ENCODE results near the gene VPS35L.

The VPS35L gene

GRCh38 chr16:19746561-19746960 lies 191.1 kb downstream of the VPS35L start:
- TF ChIP-seq CTCF (IDR thresholded peaks at IDR 0.05; ENCODE audit: insufficient read depth, low read length, missing control alignments): no peak
- no peak for DNase-seq (ENCODE audit: low read depth, low spot score)
- H3K4me3 ChIP-seq (ENCODE audit: low read depth, low read length): no peak overlapping the region
- POLR2A ChIA-PET: no interaction called here
- CTCF ChIA-PET: no interaction called here

- TF ChIP-seq CTCF (IDR thresholded peaks at IDR 0.05; ENCODE audit: insufficient read depth, low read length, missing control alignments): no peak
- CTCF ChIA-PET: interaction anchor here (0.6 to 1.0 kb wide), 2 partner anchors 76 to 138 kb away, joined by 3 read pairs; no protein-coding TSS in a partner anchor
- no peak overlapping the region for H3K4me3 ChIP-seq (ENCODE audit: low read depth, low read length)
- POLR2A ChIA-PET: no interaction called here
- no peak for DNase-seq (ENCODE audit: low read depth, low spot score)
Measured at GRCh38 chr16:19748389-19749168, 193.1 kb downstream of the VPS35L start.

DNA sequence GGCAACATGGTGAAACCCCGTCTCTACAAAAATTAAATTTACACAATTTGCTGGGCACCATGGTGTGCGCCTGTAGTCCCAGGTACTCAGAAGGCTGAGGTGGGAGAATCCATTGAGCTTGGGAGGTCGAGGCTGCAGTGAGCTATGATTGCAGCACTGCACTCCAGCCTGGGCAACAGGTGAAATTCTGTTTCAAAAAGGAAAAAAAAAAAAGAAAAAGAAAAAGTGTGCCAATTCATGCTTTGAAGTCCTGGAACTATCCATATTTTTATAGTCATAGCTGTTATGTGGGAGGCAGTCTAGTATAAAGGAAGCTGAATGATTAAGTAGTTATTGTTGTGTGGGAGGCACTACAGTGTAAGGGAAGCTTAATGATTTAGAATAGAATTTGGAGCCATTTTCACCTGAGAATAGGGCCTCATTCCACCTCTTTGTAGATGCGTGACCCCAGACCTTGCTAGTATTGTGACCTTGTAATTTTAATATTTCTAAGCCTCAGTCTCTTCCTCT lies 194.1 kb downstream of the VPS35L start:
- DNase-seq (ENCODE audit: low read depth, low spot score): no peak
- H3K4me3 ChIP-seq (ENCODE audit: low read depth, low read length): no peak overlapping the region
- no peak for TF ChIP-seq CTCF (IDR thresholded peaks at IDR 0.05; ENCODE audit: insufficient read depth, low read length, missing control alignments)
- ChIA-PET POLR2A (interaction anchor here (0.6 kb wide), 2 partner anchors 134 to 149 kb away, joined by 3 to 4 read pairs; no protein-coding TSS in a partner anchor), CTCF (interaction anchor here (1.0 kb wide), 1 partner anchor 77 kb away, joined by 3 read pairs; no protein-coding TSS in a partner anchor)
